ENCODE data around the gene DNPH1.

The DNPH1 gene

GRCh38 chr6:43187821-43188220 is 41.5 kb downstream of the DNPH1 start:
- peaks cover 2% of the 10 kb centered on the region; the same call in 1 of the 2 replicates for H3K4me1 ChIP-seq (ENCODE audit: control insufficient read depth, insufficient read depth, low read length)
- no peak overlapping the region for H3K27ac ChIP-seq (ENCODE audit: extremely low read depth, low read depth, low read length)
- CTCF ChIA-PET, result interaction anchor here (1.2 to 1.6 kb wide), 2 partner anchors 41 to 147 kb away, joined by 4 read pairs; partner anchors contain the start of gene DNPH1
- H3K9me3 ChIP-seq (ENCODE audit: control insufficient read depth, insufficient read depth, low read depth, low read length), result no peaks in the 10 kb centered on the region
- H3K4me3 ChIP-seq (ENCODE audit: low read depth, low read length), result no peak overlapping the region
- peaks cover 0 to 41% of the 10 kb centered on the region in 2 experiments; a peak in 2 of 3 replicates for H3K36me3 ChIP-seq (ENCODE audit: control insufficient read depth in 2 of 2, insufficient read depth in 1 of 2, low read length in 2 of 2)
- TF ChIP-seq ZNF777 (tag by site-specific recombination; IDR thresholded peaks at IDR 0.05; ENCODE audit: borderline replicate concordance), result no peak
- no peak for TF ChIP-seq ZNF138 (tag by site-specific recombination; IDR thresholded peaks at IDR 0.05; ENCODE audit: borderline replicate concordance)
- TF ChIP-seq ZNF692 (tag by site-specific recombination; IDR thresholded peaks at IDR 0.05), result no peak
- TF ChIP-seq FEZF1 (tag by site-specific recombination; IDR thresholded peaks at IDR 0.05), result no peak
- TF ChIP-seq ZNF561 (tag by site-specific recombination; IDR thresholded peaks at IDR 0.05; ENCODE audit: borderline replicate concordance), result no peak
- no peak for TF ChIP-seq PRDM4 (tag by site-specific recombination; IDR thresholded peaks at IDR 0.05)
- POLR2A ChIA-PET, result interaction anchor here (0.9 kb wide), 1 partner anchor 13 kb away, joined by 3 read pairs; no protein-coding TSS in a partner anchor

- peaks cover 3% of the 10 kb centered on the region; the same call in 1 of the 2 replicates for H3K4me1 ChIP-seq (ENCODE audit: control insufficient read depth, insufficient read depth, low read length)
- H3K4me3 ChIP-seq (ENCODE audit: low read depth, low read length), result no peak overlapping the region
- peaks cover 0 to 40% of the 10 kb centered on the region in 2 experiments; a peak in 2 of 3 replicates for H3K36me3 ChIP-seq (ENCODE audit: control insufficient read depth in 2 of 2, insufficient read depth in 1 of 2, low read length in 2 of 2)
- ChIA-PET POLR2A (interaction anchor here (0.9 kb wide), 1 partner anchor 12 kb away, joined by 3 read pairs; no protein-coding TSS in a partner anchor), CTCF (no interaction called here)
- H3K9me3 ChIP-seq (ENCODE audit: control insufficient read depth, insufficient read depth, low read depth, low read length), result no peaks in the 10 kb centered on the region
- H3K27ac ChIP-seq (ENCODE audit: extremely low read depth, low read depth, low read length), result no peak overlapping the region
- TF ChIP-seq ZNF280D (tag by site-specific recombination; IDR thresholded peaks at IDR 0.05) (no peak), ZNF639 (tag by site-specific recombination; IDR thresholded peaks at IDR 0.05) (no peak), ZBTB6 (tag by site-specific recombination; IDR thresholded peaks at IDR 0.05) (no peak), ZNF335 (tag by site-specific recombination; conservative IDR thresholded peaks at IDR 0.05) (no peak), ZNF473 (tag by site-specific recombination; IDR thresholded peaks at IDR 0.05) (no peak)
Measured at GRCh38 chr6:43186706-43187105, 42.6 kb downstream of the DNPH1 start.

Measured in HEK293 (cell line).